Astrocyte (in vitro differentiated cells and primary cell): Measurements from ENCODE around the gene MLPH.

Source experiments
- CTCF ChIP-seq: IDR thresholded peaks from 2 replicates; pipeline ENCODE4 v1.5.1; 2011; ENCODE audit warnings: low read depth, mild to moderate bottlenecking, inconsistent platforms, low read length, moderate library complexity; ENCODE audit not compliant: insufficient read depth
- EZH2 ChIP-seq: IDR thresholded peaks from 2 replicates; pipeline ENCODE4 v1.6.1; 2012; ENCODE audit warnings: mild to moderate bottlenecking, low read length, inconsistent platforms; ENCODE audit not compliant: insufficient read depth

GRCh38 chr2:237472909-237473877 is 13.9 kb upstream of the MLPH start:
- TF ChIP-seq CTCF (no peak), EZH2 (no peak)
